Karpas-422 (cell line): ENCODE data around the gene PTPRS. TPM values are rescaled to one million over a fixed set of nuclear protein-coding genes. Genes with fewer than 3 reads are reported as not detected.

Source experiments
- DNase-seq: peaks from one replicate; pipeline ENCODE4 v3.0.0-alpha.2; 2015
- H2AFZ ChIP-seq: fragments of 200-600 bp; sonication (generic); 2 replicates; pipeline ENCODE4 v1.6.1; 2014; ENCODE audit warnings: antibody characterized with exemption, low read length, mixed read lengths
- H3K27ac ChIP-seq: fragments of 200-600 bp; sonication (generic); 2 replicates; pipeline ENCODE4 v1.5.1; 2014; ENCODE audit warnings: mild to moderate bottlenecking, low read length, moderate library complexity
- H3K27me3 ChIP-seq: fragments of 200-600 bp; sonication (generic); 2 replicates; pipeline ENCODE4 v1.6.1; 2014; ENCODE audit warnings: low read length, mixed read lengths
- H3K36me3 ChIP-seq: fragments of 200-600 bp; sonication (generic); 2 replicates; pipeline ENCODE4 v1.6.1; 2014; ENCODE audit warnings: low read length, mixed read lengths; ENCODE audit not compliant: insufficient read depth
- H3K4me1 ChIP-seq: fragments of 200-600 bp; sonication (generic); 2 replicates; pipeline ENCODE4 v1.6.1; 2014; ENCODE audit warnings: mild to moderate bottlenecking, low read length, mixed read lengths
- H3K4me2 ChIP-seq: fragments of 200-600 bp; sonication (generic); 2 replicates; pipeline ENCODE4 v1.6.1; 2014; ENCODE audit warnings: low read length, low read depth, mild to moderate bottlenecking; ENCODE audit not compliant: poor library complexity, severe bottlenecking
- H3K4me3 ChIP-seq: fragments of 200-600 bp; sonication (generic); 2 replicates; pipeline ENCODE4 v1.5.1; 2014; ENCODE audit warnings: mild to moderate bottlenecking, antibody characterized with exemption, low read length, mixed read lengths
- H3K79me2 ChIP-seq: fragments of 200-600 bp; sonication (generic); 2 replicates; pipeline ENCODE4 v1.6.1; 2014; ENCODE audit warnings: mild to moderate bottlenecking, low read length, mixed read lengths
- H3K9ac ChIP-seq: fragments of 200-600 bp; sonication (generic); 2 replicates; pipeline ENCODE4 v1.6.0; 2014; ENCODE audit warnings: low read length
- H3K9me2 ChIP-seq: fragments of 200-600 bp; sonication (generic), shearing (Covaris generic); replicated peaks from 2 replicates; pipeline ENCODE4 v1.6.0; 2014; ENCODE audit warnings: mild to moderate bottlenecking, low read length, moderate library complexity; ENCODE audit not compliant: insufficient read depth
- H3K9me3 ChIP-seq: fragments of 300-700, 200-600 bp; sonication (generic); 2 replicates; pipeline ENCODE4 v1.6.1; 2014; ENCODE audit warnings: low read length, mixed read lengths
- H4K20me1 ChIP-seq: fragments of 200-600 bp; sonication (generic); 2 replicates; pipeline ENCODE4 v1.6.1; 2014; ENCODE audit warnings: mild to moderate bottlenecking, antibody characterized with exemption, low read length, low read depth; ENCODE audit not compliant: insufficient read depth
- total RNA-seq: library from RNA; depleted of rRNA; stranded (reverse); fragments of >200 nt; shearing (Covaris generic); gene quantifications from 2 replicates; pipeline ENCODE4 v1.2.3, GENCODE V29; 2014; ENCODE audit warnings: low replicate concordance

The PTPRS gene
- total RNA-seq, 1 experiment from 2014 or later = 36.6 TPM

DNA sequence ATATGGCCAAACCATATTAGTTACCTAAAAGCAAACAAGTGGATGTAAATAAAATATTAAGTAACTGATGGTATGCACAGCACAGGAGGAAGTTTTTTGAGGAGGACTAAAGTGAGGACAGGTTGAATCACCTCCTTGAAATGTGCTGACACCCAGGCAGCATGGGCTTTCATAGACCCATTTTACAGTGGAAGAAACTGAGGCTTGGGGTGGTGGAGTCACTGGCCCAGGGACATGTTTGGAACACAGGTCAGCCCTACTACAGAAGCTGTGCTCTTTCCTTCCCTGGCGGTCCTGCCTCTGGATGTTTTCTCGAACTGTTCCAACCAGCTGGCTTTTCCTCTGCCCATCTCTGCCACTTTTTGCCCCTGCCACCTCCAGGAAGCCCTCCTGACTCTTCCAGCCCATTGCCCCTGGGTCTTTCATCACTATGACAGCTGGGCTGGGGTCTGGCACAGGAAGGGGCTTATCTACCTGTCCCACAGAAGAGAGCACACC lies 11.2 kb upstream of the PTPRS start:
- H3K27ac ChIP-seq = no peak overlapping the region
- no peak overlapping the region for H3K4me3 ChIP-seq
- H3K9me2 ChIP-seq = no peaks in the 10 kb centered on the region
- H3K4me1 ChIP-seq = peaks cover 8% of the 10 kb centered on the region
- H3K36me3 ChIP-seq = no peaks in the 10 kb centered on the region
- H4K20me1 ChIP-seq = peaks cover 4% of the 10 kb centered on the region; the same call in 1 of the 2 replicates
- H2AFZ ChIP-seq = no peak overlapping the region
- no peak for DNase-seq
- no peak overlapping the region for H3K4me2 ChIP-seq
- no peaks in the 10 kb centered on the region for H3K27me3 ChIP-seq
- no peaks in the 10 kb centered on the region for H3K79me2 ChIP-seq
- H3K9me3 ChIP-seq = no peaks in the 10 kb centered on the region
- no peak overlapping the region for H3K9ac ChIP-seq

DNA sequence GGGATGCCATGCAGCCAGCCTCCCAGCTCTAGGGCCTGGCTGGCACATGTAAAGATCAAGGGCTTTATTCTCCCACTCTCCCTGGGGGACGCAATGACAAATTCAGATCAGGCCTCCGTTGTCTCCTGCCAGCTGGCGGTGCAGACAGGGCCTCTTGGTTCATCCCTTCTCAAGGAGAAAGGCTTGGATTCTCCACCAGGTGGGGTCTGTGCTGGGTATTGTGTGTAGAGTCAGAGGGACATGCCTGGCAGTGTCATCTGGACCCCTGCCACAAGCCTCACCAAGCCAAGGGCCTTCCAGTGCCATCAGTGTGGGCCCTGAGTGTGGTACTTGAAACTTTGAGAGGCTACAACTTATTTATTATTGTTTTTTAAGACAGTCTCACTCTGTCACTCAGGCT lies 8.4 kb upstream of the PTPRS start:
- Histone ChIP-seq H3K4me3 (no peak overlapping the region), H3K9ac (no peak overlapping the region), H3K79me2 (no peaks in the 10 kb centered on the region), H3K27ac (no peak overlapping the region), H3K9me3 (no peaks in the 10 kb centered on the region), H3K4me2 (no peak overlapping the region), H3K4me1 (peaks cover 3% of the 10 kb centered on the region; the same call in 1 of the 2 replicates), H3K36me3 (no peaks in the 10 kb centered on the region), H3K9me2 (no peaks in the 10 kb centered on the region), H2AFZ (no peak overlapping the region), H3K27me3 (no peaks in the 10 kb centered on the region), H4K20me1 (no peaks in the 10 kb centered on the region)
- no peak for DNase-seq

DNA sequence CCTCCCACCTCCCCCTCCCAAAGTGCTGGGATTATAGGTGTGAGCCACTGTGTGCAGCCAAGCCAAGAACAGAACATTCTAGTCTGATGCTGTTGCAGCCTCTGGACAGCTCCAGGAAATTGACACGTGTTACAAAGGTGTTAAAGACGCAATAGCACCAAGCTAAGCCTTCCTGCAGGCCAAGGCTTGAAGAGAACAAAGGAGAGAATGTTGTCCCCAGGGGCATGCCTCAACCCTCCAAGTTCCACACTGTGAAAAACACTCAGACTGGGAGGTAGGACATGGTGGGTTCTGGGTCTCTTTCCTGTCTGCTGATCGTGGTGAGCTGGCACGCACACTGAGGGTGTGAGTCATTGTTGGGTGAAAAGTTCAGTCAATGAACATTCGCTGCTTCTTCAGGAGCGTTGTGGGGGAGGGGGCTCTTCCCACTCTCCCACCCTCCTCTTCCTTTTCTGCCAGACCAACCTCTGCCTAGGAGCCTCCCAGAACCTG lies 5.3 kb upstream of the PTPRS start:
- Histone ChIP-seq H3K4me3 (no peak overlapping the region), H3K4me1 (no peaks in the 10 kb centered on the region), H3K9ac (no peak overlapping the region), H2AFZ (no peak overlapping the region), H3K9me3 (no peaks in the 10 kb centered on the region), H3K79me2 (no peaks in the 10 kb centered on the region), H3K9me2 (no peaks in the 10 kb centered on the region), H3K4me2 (no peak overlapping the region), H4K20me1 (no peaks in the 10 kb centered on the region), H3K27me3 (no peaks in the 10 kb centered on the region), H3K27ac (no peak overlapping the region), H3K36me3 (no peaks in the 10 kb centered on the region)
- DNase-seq = no peak

DNA sequence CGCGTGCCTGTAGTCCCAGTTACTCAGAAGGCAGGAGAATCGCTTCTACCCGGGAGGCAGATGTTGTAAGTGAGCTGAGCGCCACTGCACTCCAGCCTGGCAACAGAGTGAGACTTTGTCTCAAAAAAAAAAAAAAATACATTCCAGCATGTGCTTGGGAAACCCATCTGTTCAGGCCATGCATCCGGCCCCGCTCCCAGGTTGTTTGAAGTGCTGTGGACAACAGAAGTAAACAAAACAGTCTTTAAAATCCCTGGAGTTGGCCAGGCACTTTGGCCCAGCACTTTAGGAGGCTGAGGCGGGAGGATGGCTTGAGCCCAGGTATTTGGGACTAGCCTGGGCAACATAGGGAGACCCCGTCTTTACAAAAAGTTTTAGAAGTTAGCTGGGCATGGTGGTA lies 3.2 kb upstream of the PTPRS start:
- no peak overlapping the region for H3K4me2 ChIP-seq
- no peaks in the 10 kb centered on the region for H3K27me3 ChIP-seq
- H3K9me2 ChIP-seq = no peaks in the 10 kb centered on the region
- H3K79me2 ChIP-seq = no peaks in the 10 kb centered on the region
- H3K4me1 ChIP-seq = peaks cover 13% of the 10 kb centered on the region
- DNase-seq = no peak
- H3K36me3 ChIP-seq = no peaks in the 10 kb centered on the region
- no peaks in the 10 kb centered on the region for H3K9me3 ChIP-seq
- no peak overlapping the region for H3K27ac ChIP-seq
- no peak overlapping the region for H2AFZ ChIP-seq
- H3K9ac ChIP-seq = no peak overlapping the region
- peaks cover 7% of the 10 kb centered on the region for H4K20me1 ChIP-seq
- H3K4me3 ChIP-seq = no peak overlapping the region

DNA sequence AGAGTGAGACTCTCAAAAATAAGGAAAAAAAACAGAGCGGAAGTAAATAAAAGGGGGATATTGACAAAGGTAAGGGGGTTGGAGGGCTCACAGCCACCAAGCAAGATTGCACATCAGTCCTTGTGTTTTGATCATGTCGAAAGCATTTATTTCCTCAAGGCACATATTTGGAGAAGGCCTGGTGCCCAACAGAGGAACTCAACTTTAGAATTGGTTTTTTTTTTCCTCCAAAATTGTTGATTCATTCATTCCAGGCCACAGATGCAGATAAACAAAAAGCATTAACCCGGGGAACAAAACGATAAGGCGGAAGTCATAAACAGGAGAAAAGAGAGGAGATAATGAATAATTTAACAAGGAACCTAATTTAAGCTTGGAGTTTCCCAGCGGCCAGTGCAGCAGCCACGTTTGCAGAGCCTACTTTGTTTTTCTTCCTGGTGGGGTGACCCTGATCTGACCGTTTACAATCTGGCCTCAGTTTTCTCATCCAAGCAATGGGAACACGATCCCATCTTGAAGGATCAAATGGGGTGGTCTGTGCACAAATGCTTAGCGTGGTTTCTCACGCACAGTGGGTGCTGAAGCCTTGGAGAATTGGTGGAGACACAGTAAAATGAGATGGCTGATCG lies 2.1 kb upstream of the PTPRS start:
- no peak overlapping the region for H3K4me3 ChIP-seq
- H3K27me3 ChIP-seq = no peaks in the 10 kb centered on the region
- H4K20me1 ChIP-seq = peaks cover 17% of the 10 kb centered on the region
- no peak overlapping the region for H3K27ac ChIP-seq
- no peak for DNase-seq
- H3K9me3 ChIP-seq = no peaks in the 10 kb centered on the region
- no peaks in the 10 kb centered on the region for H3K79me2 ChIP-seq
- peaks cover 20% of the 10 kb centered on the region for H3K4me1 ChIP-seq
- H3K9me2 ChIP-seq = no peaks in the 10 kb centered on the region
- H3K9ac ChIP-seq = no peak overlapping the region
- no peaks in the 10 kb centered on the region for H3K36me3 ChIP-seq
- no peak overlapping the region for H2AFZ ChIP-seq
- no peak overlapping the region for H3K4me2 ChIP-seq

DNA sequence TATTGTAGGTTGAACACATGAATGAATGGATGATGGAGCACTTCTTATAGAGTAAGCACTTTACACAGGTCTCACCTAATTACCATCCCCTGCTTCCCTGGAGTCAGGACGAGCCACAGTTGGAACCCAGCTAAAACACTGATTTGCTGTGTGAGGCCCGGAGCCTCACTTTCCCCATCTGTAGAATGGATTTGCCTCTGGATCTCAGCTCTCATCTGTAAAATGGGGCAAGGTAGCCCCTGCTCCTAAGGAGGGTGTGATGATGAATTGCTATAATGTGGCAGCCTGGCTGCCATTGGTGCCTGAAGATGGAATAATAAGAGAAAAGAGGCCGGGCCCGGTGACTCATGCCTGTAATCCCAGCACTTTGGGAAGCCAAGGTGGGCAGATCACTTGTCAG lies 1.4 kb upstream of the PTPRS start:
- Histone ChIP-seq H4K20me1 (peaks cover 24% of the 10 kb centered on the region), H3K4me3 (no peak overlapping the region), H3K9me2 (no peaks in the 10 kb centered on the region), H3K9me3 (no peaks in the 10 kb centered on the region), H2AFZ (no peak overlapping the region), H3K79me2 (no peaks in the 10 kb centered on the region), H3K4me1 (peaks cover 20% of the 10 kb centered on the region), H3K4me2 (no peak overlapping the region), H3K9ac (no peak overlapping the region), H3K27ac (no peak overlapping the region), H3K36me3 (no peaks in the 10 kb centered on the region), H3K27me3 (no peaks in the 10 kb centered on the region)
- DNase-seq = no peak

DNA sequence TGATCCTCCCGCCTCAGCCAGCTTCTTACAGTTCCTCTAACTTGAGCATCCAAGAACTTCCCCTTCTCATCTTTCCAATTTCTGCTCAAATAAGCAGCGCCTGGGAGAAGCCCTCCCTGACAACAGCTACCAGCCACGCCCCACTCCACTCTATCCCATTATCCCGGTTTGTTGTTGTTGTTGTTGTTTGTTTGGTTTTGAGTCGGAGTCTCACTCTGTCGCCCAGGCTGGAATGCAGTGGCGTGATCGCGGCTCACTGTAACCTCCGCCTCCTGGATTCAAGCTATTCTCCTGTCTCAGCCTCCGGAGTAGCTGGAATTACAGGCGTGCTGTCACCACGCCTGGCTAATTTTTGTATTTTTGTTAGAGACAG lies 822 bp upstream of the PTPRS start:
- Histone ChIP-seq H3K27me3 (no peaks in the 10 kb centered on the region), H3K27ac (no peak overlapping the region), H3K9ac (no peak overlapping the region), H3K4me2 (no peak overlapping the region), H2AFZ (no peak overlapping the region), H3K9me3 (no peaks in the 10 kb centered on the region), H3K36me3 (no peaks in the 10 kb centered on the region), H4K20me1 (peaks cover 25% of the 10 kb centered on the region), H3K9me2 (no peaks in the 10 kb centered on the region), H3K4me1 (peaks cover 20% of the 10 kb centered on the region), H3K79me2 (no peaks in the 10 kb centered on the region), H3K4me3 (no peak overlapping the region)
- no peak for DNase-seq

DNA sequence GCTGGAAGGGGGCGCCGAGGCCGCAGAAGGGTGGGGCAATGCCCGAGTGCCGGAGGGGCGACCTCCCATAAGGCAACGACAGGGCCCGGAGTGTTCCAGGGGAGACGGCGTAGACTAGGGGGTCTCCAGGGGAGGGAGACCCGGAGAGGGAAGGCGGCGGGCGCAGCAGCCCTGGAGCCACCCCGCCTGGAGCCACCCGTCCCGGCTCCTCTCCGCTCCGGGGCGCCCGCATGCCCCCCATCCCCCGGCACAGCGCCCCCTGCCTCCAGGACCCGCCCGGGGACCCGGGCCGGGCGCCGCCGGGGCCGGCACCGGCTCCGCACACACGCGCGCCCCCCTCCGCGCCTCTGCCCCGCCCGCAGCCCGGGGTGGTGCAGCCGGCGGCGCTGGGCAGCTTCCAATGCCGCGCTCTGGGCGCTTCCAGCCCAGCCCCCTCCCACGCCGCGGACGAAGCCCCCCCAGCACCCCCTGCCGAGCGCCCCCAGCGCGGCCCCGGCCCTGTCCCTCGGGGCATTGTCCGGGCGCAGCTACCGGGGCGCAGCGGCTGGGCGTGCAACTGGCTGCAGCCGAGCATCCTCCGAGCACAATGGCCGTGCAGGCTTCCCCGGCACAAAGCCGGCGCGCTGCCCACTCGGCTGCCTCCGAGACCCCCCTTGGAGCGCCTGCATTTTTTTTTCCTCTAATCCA lies 519 bp downstream of the PTPRS start:
- Histone ChIP-seq H3K9ac (peak overlapping the region; percentile 82), H3K4me3 (peak overlapping the region; percentile 78), H4K20me1 (peaks cover 33% of the 10 kb centered on the region), H3K79me2 (0 out of 2 replicates have a peak, but pooled peaks cover 2% of the 10 kb centered on the region), H3K9me3 (no peaks in the 10 kb centered on the region), H3K27ac (peak overlapping the region; percentile 54), H3K4me1 (peaks cover 20% of the 10 kb centered on the region), H3K9me2 (no peaks in the 10 kb centered on the region), H3K27me3 (no peaks in the 10 kb centered on the region), H3K4me2 (peak overlapping the region; percentile 97), H3K36me3 (no peaks in the 10 kb centered on the region), H2AFZ (peak overlapping the region; percentile 95; the same call in 1 of the 2 replicates)
- peak; percentile 64 for DNase-seq
